SHP77 treated with DMSO at 0.1 percent for 48 hours (cell line): Measurements from ENCODE around the gene GPR155.
A peak's percentile ranks its signal among the peaks of the same experiment; 100 is the strongest.
"Not testable (repeated sequence)": the region's sequence is repeated elsewhere in the genome, so short reads cannot be mapped to it uniquely, and the experiment has no call there.

Source experiments
- DNase-seq: peaks from one replicate; lab custom pipeline; 2025; lab: John Stamatoyannopoulos, UW

Gene GPR155

GRCh38 chr2:174492963-174493431 is 6.2 kb upstream of the GPR155 start:
- no peak for DNase-seq

- no peak for DNase-seq
Measured at GRCh38 chr2:174491947-174492346, 5.1 kb upstream of the GPR155 start.

GRCh38 chr2:174490051-174490450 is 3.2 kb upstream of the GPR155 start:
- no peak for DNase-seq

DNA sequence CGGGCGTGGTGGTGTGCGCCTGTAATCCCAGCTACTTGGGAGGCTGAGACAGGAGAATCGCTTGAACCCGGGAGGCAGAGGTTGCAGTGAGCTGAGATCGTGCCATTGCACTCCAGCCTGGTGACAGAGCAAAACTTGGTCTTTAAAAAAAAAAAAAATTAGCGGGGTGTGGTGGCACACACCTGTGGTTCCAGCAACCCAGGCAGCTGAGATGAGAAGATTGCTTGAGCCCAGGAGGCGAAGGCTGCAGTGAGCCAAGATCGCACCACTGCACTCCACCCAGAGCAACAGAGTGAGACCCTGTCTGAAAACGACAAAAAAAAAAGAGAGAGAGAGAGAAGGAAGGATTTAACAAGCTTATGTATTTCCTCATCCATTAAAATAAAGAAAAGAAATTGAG is 2.7 kb upstream of the GPR155 start:
- DNase-seq: not testable (repeated sequence)

- no peak for DNase-seq
Measured at GRCh38 chr2:174487820-174488162, 962 bp upstream of the GPR155 start.

DNA sequence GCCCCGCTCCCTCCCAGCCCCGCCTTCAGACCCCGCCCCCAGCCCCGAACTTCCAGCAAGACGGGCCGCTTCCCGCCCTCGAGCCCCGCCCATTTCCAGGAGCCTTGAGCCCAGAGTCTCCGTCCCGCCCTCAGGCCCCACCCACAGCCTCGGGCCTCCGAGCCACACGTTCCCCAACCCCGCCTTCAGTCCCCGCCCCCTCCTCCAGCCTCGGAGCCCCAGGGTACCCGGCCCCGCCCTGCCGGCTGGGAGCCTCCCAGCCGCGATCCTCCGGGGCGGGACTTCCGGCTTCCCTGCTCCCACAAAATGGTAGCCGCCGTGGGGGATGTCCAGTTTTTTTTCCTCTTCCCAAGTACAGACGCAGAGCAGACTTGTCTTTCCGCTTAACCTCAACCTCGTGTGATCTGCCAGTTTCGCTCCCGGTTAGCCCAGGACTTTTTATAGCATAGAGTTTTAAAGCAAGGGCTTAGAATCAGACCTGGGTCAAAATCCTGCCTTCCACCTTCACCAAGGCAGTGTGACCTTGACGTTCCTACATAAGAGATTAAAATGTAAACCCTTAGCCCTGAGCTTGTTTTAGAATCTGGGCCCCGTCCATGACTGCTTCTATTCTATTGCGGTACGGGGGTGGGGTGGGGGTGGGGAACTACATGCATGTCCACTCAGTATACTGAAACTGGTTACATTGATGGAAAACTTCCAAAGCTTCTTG is 435 bp upstream of the GPR155 start:
- peak; percentile 30 for DNase-seq

- no peak for DNase-seq
Measured at GRCh38 chr2:174485788-174486562, 854 bp downstream of the GPR155 start.

- DNase-seq: not testable (repeated sequence)
Measured at GRCh38 chr2:174485045-174485444, 1.8 kb downstream of the GPR155 start.

DNA sequence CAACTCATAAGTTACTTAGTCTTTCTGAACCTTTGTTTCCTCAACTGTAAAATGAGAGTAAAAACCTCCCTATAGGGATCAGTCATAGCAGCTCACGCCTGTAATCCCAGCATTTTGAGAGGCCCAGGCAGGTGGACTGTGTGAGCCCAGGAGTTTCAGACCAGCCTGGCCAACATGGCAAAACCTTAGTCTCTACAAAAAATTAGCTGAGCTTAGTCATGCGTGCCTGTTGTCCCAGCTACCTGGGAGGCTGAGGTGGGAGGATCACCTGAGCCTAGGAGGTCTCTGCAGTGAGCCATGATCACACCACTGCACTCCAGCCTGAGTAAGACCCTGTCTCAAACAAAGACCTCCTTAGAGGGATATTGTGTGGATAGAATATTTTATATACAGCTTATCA is 2.3 kb downstream of the GPR155 start:
- DNase-seq: no peak

DNA sequence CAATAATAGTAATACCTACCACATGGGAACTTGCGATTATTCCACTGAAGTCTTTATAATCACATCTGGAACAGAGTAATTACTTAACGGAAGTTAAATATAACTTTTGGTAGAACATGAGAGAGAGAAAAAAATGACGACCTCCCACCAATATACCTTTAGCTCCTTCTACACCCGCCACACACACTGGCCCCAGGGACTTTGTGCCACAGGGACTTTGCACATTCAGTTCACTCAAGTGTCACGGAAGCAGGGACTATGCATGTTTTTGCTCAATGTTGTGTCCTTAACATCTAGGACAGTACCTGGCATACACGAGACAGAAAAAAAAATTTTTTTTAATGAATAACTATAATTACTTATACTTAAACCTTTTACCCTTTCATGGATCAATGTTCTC is 4.0 kb downstream of the GPR155 start:
- DNase-seq: no peak

GRCh38 chr2:174477759-174478158 is 9.1 kb downstream of the GPR155 start:
- no peak for DNase-seq

- no peak for DNase-seq
Measured at GRCh38 chr2:174473796-174474195, 13.0 kb downstream of the GPR155 start.

DNA sequence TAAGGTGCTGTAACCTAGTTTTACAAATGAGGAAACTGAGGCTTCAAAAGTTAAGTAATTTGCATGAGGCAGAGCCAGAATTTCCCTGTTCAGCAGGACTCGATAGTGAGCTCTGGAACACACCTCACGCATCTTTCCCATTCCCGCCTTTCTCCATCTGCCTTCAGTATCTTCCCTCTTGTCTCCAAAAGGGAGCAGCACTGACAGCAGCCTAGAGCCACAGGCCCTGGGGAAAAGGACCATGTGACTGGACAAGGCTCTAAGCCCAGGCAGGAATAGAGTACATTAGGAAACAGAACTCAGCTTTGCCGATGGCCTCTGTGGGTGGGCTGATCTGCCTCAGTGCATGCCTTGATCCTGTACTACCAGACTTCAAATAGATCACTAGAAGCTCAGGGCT is 21.5 kb downstream of the GPR155 start:
- DNase-seq: no peak

DNA sequence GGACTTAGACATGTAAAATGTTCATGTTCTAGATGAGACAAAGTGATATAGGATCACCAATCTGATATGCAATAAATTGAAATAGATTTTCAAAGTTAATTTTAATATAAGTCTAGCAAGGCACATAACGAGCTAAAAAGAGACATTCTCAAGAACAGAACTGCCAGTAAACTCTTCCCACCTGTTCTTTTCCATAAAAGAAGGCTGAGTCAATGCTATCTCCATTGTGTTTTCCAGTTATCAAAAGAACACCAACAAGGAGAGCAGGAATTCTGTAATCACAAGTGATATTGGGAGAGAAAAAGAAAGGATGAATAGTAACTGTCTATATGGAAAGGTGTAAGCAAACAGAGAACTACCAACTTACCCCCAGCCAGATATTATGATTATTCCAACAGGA is 25.6 kb downstream of the GPR155 start:
- DNase-seq: no peak

DNA sequence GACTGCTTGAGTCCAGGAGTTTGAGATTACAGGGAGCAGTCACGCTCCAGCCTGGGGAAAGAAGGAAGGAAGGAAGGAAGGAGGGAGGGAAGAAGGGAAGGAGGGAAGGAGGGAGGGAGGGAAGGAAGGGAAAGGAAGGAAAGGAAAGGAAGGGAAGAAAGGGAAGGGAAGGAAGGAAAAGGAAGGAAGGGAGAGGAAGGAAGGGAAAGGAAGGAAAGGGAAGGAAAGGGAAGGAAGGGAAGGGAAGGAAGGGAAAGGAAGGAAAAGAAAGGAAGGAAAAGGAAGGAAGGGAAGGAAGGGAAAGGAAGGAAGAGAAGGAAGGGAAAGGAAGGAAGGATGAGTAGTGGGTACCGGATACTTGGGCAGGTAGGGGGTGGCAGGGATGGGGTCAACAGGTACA is 32.3 kb downstream of the GPR155 start:
- no peak for DNase-seq

DNA sequence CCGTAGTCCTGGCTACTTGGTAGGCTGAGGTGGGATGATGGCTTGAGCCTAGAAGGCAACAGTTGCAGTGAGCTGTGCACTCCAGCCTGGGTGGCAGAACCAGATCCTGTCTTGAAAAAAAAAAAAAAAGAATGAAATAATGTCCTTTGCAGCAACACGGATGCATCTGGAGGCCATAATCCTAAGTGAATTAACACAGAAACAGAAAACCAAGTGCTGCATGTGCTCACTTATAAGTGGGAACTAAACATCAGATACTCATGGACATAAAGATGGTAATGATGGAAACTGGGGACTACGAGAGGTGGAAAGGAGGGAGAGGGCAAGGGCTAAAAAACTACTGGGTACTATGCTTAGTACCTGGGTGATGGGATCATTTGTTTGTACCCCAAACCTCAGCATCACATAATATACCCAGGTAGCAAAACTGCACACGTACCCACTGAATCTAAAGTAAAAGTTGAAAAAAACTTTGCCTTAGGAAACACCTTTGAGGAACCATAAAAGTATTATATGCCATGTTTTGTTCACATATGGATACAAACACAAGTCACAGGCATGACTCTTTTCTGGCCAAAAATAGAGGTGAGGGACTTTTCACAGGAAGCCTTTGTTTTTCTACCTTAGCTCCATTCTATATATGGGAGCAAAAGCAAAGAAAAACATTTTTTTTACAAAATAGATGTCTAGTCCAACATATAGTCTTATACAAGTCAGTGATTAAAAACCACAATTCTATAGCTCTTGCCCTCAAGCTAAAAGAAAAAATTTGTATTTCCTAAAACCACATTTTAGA is 36.6 kb downstream of the GPR155 start:
- no peak for DNase-seq

GRCh38 chr2:174449033-174449432 is 37.8 kb downstream of the GPR155 start:
- DNase-seq: no peak

DNA sequence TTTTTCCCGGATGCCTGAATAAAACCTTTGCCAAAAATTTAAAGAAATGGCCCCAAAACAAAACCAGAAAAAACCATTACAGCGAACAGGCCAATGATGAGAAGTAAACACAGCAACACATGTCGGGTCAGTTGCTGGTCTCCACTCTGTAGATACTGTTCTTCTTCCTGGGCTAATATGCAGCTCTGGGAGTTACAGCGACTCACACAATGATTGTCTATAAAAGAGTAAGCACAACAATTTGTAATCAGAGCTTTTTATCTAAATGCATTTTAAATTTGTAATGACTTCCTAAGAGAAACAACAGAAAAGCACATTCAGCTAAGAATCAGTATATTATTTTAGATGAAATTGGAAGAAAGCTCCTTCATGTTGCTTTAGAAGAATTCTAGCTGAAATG is 40.3 kb downstream of the GPR155 start:
- no peak for DNase-seq

DNA sequence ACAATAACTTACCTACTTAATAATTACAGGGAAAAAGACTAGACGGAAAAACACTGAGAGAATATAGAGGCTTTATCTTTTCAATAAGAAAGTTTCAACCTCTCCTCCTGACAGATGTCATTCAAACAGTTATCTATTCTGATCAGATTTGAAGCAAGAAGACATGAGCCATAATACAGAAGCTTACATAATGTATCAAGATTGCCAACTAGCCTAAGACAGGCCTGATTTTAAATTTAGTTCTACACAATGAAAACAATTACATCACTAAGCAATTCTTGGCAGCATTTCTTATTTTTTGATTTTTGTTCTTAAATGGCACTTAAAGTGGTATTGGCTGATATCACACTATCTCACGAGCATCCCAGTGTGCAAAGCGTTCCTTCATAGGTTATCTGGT is 41.6 kb downstream of the GPR155 start:
- no peak for DNase-seq

GRCh38 chr2:174444761-174445160 is 42.1 kb downstream of the GPR155 start:
- DNase-seq: no peak

- DNase-seq: no peak
Measured at GRCh38 chr2:174442546-174443510, 44.0 kb downstream of the GPR155 start.

DNA sequence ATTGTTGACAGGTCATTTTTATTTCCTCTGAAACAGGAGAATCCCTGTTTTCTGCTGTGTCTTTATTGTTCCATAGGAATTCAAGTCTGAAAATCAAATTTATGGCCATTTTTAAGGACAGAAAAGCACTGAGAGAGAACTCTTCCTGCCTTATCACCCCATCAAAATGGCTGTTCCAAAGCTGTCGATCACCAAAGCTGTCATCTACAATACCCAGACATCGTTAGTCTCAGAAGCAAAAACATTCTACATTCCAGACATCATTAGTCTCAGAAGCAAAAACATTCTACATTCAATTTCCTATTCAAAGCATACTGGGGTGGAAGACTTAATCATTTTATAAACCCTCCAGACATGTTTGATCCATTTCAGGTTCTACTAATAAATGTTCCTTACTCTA is 46.9 kb downstream of the GPR155 start:
- DNase-seq: no peak
